HG03432 (cell line): ENCODE results near the gene MTX1.

Experiments
- ATAC-seq: cut with Tn5 transposase; IDR thresholded peaks from one replicate; pipeline ENCODE4 v1.9.1; 2021; ENCODE audit warnings: mild to moderate bottlenecking, moderate library complexity; ENCODE audit not compliant: unreplicated experiment

The MTX1 gene

DNA sequence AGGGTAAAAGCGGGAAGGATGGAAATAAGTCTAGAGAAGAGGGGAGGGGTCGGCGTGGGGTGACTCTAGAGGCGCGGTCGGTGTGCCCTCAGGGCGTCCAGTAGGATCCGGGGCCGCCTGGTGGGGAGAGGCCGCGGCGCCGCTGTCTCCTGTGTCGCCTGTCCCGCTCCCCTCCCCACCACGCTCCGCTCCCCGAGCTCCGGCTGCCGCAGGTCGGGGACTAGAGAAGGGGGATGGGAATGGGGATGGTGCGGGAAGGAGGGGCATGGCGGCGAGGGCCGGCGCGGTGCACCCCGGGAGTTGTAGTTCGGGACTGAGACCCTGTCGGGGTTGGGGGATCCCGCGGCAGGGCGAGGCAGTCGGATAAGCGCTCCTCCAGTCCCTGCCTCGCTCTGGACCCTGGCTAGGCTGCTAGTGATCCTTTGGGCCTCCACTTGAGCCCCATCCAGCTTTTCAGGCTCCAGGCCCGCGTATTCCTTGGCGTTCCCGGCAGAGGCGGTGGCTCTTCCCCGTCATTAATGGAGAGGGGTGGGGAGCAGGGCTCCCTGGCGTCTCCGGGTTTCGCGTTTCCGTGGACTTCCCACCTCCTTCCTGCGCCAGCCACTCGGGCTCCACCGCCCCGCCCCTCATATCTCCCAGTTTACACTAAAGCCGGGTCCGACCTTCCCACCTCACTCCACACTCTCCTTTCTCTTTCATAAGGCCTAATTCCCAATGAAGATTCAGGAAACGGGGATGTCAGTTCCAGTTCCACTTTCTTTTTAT is 46.9 kb downstream of the MTX1 start, which contains the start of gene ENTREP3:
ENTREP3 (minus strand) TSS at position 241 of the 765 bp plus-strand sequence. CDS start 606 bp downstream, outside the sequence.
- ATAC-seq = peak; percentile 64

DNA sequence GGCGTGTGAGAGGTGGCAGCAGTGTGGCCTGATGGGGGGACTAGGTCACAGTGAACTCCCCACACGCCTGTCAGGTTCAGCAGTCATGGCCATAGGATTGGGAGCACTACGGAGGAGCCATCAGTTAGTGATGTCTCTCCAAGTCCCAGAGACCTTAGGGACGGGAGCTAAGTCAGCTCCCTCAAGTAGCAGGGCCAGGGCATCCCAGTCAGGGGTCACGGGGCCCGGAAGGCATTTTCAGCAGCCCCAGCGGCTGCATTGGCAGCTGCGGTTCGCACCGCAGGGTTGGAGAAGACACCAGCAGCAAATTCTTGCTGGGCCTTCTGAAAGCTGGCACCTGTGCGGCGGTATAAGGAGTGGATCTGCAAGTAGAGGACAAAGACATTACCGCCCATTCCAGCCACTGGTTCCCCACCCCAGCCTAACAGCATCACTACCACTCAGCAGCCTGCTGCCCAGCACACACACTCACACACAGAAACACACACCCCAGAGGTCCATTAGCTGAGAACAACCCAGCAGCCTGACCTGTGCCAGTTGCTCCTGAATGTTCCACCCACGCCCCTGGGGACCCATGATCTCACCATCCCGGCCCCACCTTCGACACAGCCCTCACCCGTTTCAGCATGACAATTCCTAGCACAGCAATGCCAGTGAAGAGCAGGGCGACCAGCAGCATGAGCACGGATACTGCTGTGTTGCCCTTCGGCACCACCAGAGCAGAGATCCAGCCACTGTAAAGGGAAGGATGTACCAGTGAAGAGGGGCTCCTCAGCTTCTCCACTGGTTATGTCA is 47.8 kb downstream of the MTX1 start:
- ATAC-seq = no peak

DNA sequence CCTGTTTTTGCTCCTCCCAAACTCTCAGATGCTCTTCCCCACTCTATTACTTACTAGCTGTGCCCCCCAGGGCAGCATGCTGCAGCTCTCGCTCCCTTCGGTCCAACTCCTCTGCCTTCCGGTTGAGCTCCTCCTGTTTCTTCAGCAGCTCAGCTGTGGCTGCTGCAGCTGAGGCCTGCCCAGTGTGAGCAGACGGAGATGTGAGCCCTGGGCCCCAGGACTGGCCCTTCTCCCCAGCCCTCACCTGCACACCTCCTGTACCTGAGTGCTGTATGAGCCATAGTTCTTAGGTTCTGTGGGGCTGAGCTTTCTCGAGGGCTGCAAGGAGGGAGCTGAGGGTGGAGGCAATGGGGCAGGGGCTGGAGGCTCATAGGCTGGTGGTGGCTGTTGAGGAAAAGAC is 51.8 kb downstream of the MTX1 start:
- ATAC-seq = no peak

DNA sequence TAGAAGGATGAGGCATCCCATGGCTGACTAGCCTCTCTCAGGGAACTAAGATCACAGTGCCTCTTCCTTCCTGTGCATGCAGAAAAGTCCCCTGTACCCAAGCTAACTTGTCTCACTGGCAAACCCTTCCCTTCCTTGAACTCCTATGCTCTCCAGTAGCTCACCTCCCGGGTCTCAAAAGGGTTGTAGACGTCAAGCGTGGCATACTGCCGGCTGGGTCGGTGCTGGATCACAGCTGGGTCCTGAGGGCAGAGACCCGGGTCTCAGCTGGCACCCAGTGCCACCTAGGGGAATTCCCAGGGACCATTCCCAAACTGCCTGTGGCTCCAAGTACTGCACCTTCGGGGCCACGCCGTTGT is 53.0 kb downstream of the MTX1 start:
- peak; percentile 8 for ATAC-seq

DNA sequence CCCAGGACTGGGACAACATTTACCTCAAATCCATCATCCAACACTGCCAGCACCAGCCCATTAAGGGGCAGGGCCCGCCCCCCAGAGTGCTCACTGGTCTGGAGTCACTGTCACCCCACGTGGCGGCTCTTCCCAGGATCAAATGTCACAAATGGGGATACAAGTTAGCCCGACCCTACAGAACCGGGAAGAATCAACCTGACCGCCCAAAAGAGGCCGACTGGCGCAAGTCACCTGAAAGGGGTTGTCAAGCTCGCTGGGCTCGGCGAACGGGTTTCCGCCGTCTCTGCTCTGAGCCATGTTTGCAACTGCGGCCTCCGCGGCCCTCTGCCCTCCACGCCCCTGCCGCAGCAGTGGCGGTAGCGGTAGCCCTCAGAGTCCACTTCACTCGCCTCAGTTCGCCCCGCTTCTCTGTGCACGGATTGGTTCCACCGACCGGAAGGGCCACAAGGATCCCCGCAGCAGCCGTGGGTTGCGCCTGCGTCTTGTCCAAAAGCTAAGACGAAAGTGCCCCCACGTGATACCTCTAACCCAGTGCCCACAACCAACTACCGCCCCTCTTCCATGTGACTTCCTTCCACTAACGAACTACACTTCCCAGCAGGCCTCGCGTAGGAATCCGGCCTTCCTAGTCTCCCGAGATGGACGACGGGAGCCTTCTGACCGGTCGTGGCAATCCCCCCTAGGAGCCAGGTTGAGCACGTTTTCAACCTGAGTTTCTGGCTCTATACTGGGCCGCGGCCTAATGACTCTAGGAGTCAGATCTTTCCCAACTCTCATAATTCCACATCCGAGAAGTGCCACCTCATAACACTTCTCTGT is 53.6 kb downstream of the MTX1 start, which contains the start of gene SCAMP3:
SCAMP3 (minus strand) TSS at position 509 of the 822 bp plus-strand sequence; CDS start at position 300, 209 bp downstream.
- ATAC-seq = peak; percentile 86

DNA sequence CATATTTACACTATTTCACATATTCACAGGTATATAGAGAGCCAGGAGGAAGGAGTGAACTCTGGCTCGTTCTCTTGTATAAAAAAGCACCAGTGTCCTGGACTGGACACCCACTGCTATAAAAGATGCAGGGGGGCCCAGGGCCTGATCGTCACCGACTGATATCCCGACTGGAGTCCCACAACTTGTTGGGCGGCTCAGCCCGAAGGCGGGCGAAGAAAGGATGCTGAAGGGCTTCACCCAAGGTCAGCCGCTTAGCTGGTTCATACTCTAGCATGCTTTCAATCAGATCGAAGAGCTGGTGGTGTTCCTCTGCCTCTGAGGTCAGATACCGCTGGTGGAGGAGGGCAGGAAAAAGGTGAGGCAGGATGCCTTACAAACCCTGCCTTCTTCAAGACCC is 54.6 kb downstream of the MTX1 start:
- ATAC-seq = no peak
